Colonic mucosa (tissue), 4 donors: ENCODE measurements around the gene SF3B5. TPM values are rescaled to one million over a fixed set of nuclear protein-coding genes. Genes with fewer than 3 reads are reported as not detected.
A peak's percentile ranks its signal among the peaks of the same experiment; 100 is the strongest.

ENCODE experiments used
- DNase-seq: peaks from one replicate; pipeline ENCODE4 v3.0.0-alpha.2; 2020
- H3K27ac ChIP-seq: fragments of 200-600 bp; one replicate; pipeline ENCODE4 v1.8.0; 2021
- H3K27me3 ChIP-seq: fragments of 200-600 bp; one replicate; pipeline ENCODE4 v1.8.0; 2021
- H3K36me3 ChIP-seq: fragments of 200-600 bp; one replicate; pipeline ENCODE4 v1.8.0; 2021
- H3K4me1 ChIP-seq: fragments of 200-600 bp; one replicate; pipeline ENCODE4 v1.8.0; 2021; ENCODE audit warnings: mild to moderate bottlenecking
- H3K4me3 ChIP-seq: fragments of 200-600 bp; one replicate; pipeline ENCODE4 v1.8.0; 2021
- H3K9ac ChIP-seq, 2 donors: one replicate each; pipeline ENCODE4 v1.7.0; 2013; ENCODE audit warnings: control low read depth in 2 of 2, low read depth in 2 of 2, low read length in 2 of 2
- H3K9me3 ChIP-seq: fragments of 200-600 bp; one replicate; pipeline ENCODE4 v1.8.0; 2021
- CTCF ChIP-seq: fragments of 200-600 bp; IDR thresholded peaks from one replicate; pipeline ENCODE4 v1.8.0; 2022; ENCODE audit warnings: antibody characterized with exemption, mild to moderate bottlenecking
- intact Hi-C: fragments of 100-400 bp; cut with DNase I; formaldehyde crosslinking; loops from one replicate; pipeline ENCODE4 v1.14.1; 2022
- total RNA-seq, 2 donors: library from RNA; stranded (reverse); fragmentation: NEBNext Ultra II Directional in 1 of 2; extraction: Animal tissue kit (Norgen Biotek cat#: 25700) in 1 of 2; gene quantifications; one replicate each; pipeline ENCODE4 v1.2.1, GENCODE V29; 2021
- donor health status: healthy.
- donor health status: DM: no; HTN: no; CAD: no.
- donor health status: DM: no; HTN: no; CAD: no.

Gene SF3B5
- 100 to 1,000 TPM; 149 to 285 TPM for total RNA-seq

GRCh38 chr6:144095134-144096002 is at the start of gene SF3B5:
SF3B5 (minus strand) TSS chr6:144095573; CDS start chr6:144095497, 76 bp downstream.
- no peak for TF ChIP-seq CTCF
- no peaks in the 10 kb centered on the region for H3K27me3 ChIP-seq
- intact Hi-C loops: loop anchor here (10.0 kb wide), 1 partner anchor 151 kb away; no protein-coding TSS in a partner anchor

GRCh38 chr6:144144996-144145395 is 49.6 kb upstream of the SF3B5 start:
- H3K27ac ChIP-seq: no peak overlapping the region
- no peaks in the 10 kb centered on the region for H3K9me3 ChIP-seq
- H3K4me1 ChIP-seq: no peaks in the 10 kb centered on the region
- TF ChIP-seq CTCF: no peak
- DNase-seq: no peak
- H3K36me3 ChIP-seq: no peaks in the 10 kb centered on the region
- H3K9ac ChIP-seq: no peak overlapping the region
- H3K4me3 ChIP-seq: no peak overlapping the region
- intact Hi-C loops: no loop called here
- peaks cover 2% of the 10 kb centered on the region for H3K27me3 ChIP-seq

More at GRCh38 chr6:144095134-144096002, at the start of gene SF3B5:
- Histone ChIP-seq H3K27ac (peak within 1 kb of the TSS; percentile 87), H3K4me3 (peak within 1 kb of the TSS; percentile 91), H3K9ac (peak within 1 kb of the TSS; percentile 79 to 86), H3K36me3 (no peaks in the 10 kb centered on the region), H3K4me1 (peaks cover 13% of the 10 kb centered on the region), H3K9me3 (no peaks in the 10 kb centered on the region)
- DNase-seq: peak; percentile 99

- intact Hi-C loops: no loop called here
- H3K27me3 ChIP-seq: no peaks in the 10 kb centered on the region
- TF ChIP-seq CTCF: no peak
These were observed 48.5 kb upstream of the SF3B5 start for GRCh38 chr6:144143878-144144277.

GRCh38 chr6:144143106-144143505 is 47.7 kb upstream of the SF3B5 start:
- H3K36me3 ChIP-seq: no peaks in the 10 kb centered on the region
- no peak overlapping the region for H3K27ac ChIP-seq
- no peaks in the 10 kb centered on the region for H3K27me3 ChIP-seq
- no peak for DNase-seq
- no peaks in the 10 kb centered on the region for H3K9me3 ChIP-seq
- H3K4me1 ChIP-seq: no peaks in the 10 kb centered on the region
- H3K9ac ChIP-seq: no peak overlapping the region
- intact Hi-C loops: no loop called here
- no peak overlapping the region for H3K4me3 ChIP-seq
- no peak for TF ChIP-seq CTCF

More at GRCh38 chr6:144143878-144144277, 48.5 kb upstream of the SF3B5 start:
- Histone ChIP-seq H3K27ac (no peak overlapping the region), H3K36me3 (no peaks in the 10 kb centered on the region), H3K4me3 (no peak overlapping the region), H3K4me1 (no peaks in the 10 kb centered on the region), H3K9ac (no peak overlapping the region), H3K9me3 (no peaks in the 10 kb centered on the region)
- no peak for DNase-seq

GRCh38 chr6:144141470-144141869 is 46.1 kb upstream of the SF3B5 start:
- intact Hi-C loops: no loop called here
- Histone ChIP-seq H3K4me1 (no peaks in the 10 kb centered on the region), H3K27me3 (no peaks in the 10 kb centered on the region), H3K27ac (no peak overlapping the region), H3K36me3 (no peaks in the 10 kb centered on the region), H3K9me3 (no peaks in the 10 kb centered on the region), H3K9ac (no peak overlapping the region), H3K4me3 (no peak overlapping the region)
- DNase-seq: no peak
- TF ChIP-seq CTCF: no peak
